ENCODE measurements around the gene NMRAL1.

DNA sequence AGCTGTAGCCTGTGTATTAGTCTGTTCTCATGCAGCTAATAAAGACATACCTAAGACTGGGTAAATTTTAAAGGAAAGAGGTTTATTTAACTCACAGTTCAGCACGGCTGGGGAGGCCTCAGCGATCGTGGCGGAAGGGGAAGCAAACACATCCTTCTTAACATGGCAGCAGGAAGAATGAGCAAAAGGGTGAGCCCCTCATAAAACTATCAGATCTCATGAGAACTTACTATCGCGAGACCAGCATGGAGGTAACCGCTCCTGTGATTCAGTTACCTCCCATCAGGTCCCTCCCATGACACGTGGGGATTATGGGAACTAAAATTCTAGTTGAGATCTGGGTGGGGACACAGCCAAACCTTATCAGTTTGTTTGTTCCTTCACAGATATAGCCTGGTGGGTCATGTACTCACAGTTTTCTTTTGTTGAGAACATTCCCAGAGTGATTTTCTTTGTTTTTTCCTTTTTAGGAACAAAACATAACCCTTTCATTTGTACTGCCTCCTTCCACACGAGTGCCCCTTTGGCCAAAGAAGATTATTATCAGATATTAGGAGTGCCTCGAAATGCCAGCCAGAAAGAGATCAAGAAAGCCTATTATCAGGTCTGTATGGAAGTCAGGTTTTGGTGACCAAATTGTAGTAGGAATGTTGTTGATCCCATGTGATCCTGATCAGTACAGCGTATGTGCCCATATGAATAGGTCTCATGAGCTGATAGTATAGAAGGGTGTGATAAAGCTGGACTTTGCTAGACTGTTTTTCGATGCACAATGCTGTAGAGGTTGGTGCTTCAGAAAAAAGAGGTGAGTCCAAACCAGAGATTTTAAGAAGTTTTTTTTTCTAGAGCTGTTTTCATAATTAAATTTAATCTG is 40.3 kb downstream of the NMRAL1 start:
- TF ChIP-seq POLR2A (IDR thresholded peaks at IDR 0.05): no peak
- TF ChIP-seq, protein P1, sequence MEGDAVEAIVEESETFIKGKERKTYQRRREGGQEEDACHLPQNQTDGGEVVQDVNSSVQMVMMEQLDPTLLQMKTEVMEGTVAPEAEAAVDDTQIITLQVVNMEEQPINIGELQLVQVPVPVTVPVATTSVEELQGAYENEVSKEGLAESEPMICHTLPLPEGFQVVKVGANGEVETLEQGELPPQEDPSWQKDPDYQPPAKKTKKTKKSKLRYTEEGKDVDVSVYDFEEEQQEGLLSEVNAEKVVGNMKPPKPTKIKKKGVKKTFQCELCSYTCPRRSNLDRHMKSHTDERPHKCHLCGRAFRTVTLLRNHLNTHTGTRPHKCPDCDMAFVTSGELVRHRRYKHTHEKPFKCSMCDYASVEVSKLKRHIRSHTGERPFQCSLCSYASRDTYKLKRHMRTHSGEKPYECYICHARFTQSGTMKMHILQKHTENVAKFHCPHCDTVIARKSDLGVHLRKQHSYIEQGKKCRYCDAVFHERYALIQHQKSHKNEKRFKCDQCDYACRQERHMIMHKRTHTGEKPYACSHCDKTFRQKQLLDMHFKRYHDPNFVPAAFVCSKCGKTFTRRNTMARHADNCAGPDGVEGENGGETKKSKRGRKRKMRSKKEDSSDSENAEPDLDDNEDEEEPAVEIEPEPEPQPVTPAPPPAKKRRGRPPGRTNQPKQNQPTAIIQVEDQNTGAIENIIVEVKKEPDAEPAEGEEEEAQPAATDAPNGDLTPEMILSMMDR (IDR thresholded peaks at IDR 0.05 in 8 of 11, conservative IDR thresholded peaks at IDR 0.05 in 3 of 11): no peak
- no peak for TF ChIP-seq POLR2AphosphoS5 (IDR thresholded peaks at IDR 0.05)

Data from spleen (tissue), 7 donors.